Hematopoietic multipotent progenitor cell treated with erythropoietin and hydrocortisone succinate and interleukin-3 and kit ligand, for 8 days (in vitro differentiated cells): ENCODE data around the gene KRT33A.
"Not testable (repeated sequence)": the region's sequence is repeated elsewhere in the genome, so short reads cannot be mapped to it uniquely, and the experiment has no call there.

Experiments
- DNase-seq: peaks from one replicate; pipeline ENCODE4 v3.0.0-alpha.2; 2015

Gene KRT33A

DNA sequence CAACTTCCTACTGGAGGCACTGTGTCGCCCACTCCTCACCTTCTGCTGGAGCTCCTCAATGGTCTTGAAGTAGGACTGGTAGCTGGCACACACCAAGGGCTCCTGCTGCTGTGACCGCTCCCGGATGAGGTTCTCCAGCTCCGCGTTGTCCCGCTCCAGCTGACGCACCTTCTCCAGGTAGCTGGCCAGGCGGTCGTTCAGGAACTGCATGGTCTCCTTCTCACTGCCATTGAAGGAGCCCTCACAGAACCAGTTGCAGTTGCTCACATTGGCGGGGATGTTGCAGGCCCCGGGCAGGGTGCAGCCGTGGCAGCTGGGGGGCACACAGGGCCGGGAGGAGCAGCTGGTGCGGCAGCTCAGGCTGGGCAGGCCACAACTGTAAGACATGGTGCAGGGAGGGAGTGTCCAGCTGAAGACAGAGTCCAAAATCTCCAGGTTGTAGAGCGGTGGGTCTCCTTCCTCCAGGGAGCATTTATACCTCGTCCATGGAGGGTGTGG, at the start of gene KRT33A:
Gene KRT33A, minus strand, starts transcription at position 448 of the 498 bp plus-strand sequence. Its CDS starts 61 bp downstream, at position 387.
- not testable (repeated sequence) for DNase-seq

DNA sequence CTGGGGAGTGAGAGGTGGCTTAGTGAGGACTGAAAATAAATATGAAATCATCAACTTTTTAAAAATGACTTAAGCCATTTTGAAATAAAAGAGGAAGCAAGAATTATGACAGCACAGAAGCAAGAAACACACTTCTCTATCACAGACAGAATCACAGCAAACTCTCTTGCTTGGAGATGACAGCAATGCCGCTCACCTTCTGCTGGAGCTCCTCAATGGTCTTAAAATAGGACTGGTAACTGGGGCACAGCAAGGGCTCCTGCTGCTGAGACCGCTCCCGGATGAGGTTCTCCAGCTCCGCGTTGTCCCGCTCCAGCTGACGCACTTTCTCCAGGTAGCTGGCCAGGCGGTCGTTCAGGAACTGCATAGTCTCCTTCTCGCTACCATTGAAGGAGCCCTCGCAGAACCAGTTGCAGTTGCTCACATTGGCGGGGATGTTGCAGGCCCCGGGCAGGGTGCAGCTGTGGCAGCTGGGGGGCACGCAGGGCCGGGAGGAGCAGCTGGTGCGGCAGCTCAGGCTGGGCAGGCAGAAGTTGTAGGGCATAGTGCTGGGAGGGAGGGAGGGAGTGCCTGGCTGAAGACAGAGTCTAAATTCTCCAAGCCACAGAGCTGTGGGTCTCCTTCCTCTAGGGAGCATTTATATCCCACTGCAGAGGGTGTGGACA, 46.5 kb upstream of the KRT33A start, which contains the start of gene KRT31:
Gene KRT31, minus strand, starts transcription at position 613 of the 665 bp plus-strand sequence. Its CDS starts 69 bp downstream, at position 544.
- DNase-seq: no peak

DNA sequence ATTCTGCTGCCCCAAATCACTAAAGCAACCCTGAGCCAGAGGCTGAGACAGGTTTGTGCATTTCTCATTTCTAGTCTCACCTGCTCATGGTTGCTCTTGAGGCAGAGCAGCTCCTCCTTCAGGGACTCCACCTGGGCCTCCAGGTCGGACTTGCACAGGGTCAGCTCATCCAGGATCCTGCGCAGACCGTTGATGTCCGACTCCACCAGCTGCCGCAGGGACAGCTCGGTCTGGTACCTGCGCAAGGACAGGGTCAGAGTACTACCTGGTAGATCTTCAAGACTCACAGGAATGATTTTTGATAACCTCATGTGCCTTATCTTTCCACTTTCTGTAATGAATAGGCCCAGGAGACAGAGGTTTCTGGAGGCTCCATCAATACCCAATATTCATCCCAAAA, 45.7 kb upstream of the KRT33A start:
- DNase-seq: no peak

DNA sequence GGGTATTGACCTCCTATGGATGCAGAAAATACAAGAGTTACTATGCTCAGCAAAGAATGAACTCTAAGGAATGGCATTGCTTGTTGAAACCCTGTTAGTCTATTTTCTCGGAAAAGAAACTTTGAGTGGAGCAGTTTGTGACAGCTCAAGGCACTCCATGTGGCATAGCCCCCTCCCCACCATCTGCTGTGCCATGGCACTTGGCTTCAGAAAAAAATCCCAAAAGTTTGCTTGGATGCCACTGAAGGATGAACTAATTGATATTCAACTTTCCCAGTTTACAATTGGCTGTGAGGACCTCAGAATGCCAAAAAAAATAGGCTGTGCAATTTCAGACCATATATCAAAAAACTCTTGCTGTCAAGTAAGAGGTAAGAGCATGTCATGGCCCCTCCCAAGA, 45.0 kb upstream of the KRT33A start:
- no peak for DNase-seq

DNA sequence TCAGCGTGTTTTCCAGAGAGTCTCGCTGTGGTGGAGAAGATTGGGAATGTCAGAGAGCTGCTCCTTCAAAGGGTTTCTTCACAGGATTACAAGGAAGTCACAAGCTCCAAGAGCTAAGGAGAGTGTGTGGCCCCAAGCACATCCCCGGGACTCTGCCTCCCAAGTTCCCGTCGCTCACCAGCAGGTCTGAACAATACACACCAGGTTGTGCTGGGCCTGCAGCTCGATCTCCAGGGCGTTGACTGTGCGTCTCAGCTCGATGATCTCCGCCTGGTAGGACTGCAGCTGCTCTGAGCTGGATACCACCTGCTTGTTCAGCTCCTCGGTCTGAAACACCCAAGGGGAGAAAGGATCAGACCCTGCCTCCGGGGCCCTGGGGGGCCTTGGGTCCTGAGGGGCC, 44.4 kb upstream of the KRT33A start:
- DNase-seq: not testable (repeated sequence)

DNA sequence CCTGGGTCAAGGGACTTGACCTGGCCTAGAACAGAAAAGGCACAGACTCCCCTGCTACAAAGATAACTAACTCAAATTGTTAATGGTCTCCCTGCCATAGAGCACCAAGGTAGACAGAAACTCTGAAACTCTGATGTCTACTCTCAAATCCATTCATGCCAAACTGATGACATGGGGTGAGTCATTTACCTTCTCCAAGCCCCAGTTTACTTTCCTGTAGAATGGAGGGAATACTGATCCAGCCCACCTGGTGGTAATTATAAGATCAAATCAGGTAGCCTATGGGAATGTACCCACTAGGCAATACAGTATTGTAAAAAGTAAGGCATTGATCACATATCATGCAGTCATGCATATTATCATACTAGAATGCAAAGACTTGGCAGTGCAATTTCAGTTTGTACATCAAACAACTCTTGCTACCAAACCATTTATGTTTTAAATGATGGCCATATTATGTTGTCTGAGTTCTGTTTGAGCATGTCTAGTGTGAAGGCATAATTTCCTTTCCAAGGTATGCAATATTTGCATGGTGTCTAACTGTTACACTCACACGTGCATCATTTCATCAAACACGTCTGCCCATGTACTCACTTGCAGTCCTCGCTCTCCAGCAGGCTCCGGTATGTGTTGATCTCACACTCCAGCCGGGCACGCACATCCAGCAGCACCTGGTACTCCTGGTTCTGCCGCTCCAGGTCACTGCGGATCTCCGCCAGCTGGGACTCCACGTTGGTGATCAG, 43.8 kb upstream of the KRT33A start:
- no peak for DNase-seq

DNA sequence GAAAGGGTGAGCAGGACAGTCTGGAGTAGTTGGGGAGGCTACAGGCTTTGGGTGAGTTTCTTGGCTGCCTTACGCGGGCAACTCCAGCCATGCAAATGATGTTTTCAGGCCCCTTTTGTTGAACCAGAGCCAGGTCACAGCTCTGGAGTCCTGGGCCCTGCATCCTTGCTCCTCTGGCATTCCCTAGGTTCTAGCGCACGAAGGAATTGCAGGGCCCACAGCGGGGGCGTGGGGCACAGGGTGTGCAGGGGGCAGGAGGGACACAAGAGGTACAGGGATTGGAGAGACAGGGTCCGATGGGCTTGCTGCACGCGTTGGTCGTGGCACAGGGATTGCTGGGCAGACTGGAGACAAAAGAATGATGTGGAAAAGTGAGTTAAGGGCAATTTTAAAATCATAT, 43.2 kb upstream of the KRT33A start:
- DNase-seq: no peak

DNA sequence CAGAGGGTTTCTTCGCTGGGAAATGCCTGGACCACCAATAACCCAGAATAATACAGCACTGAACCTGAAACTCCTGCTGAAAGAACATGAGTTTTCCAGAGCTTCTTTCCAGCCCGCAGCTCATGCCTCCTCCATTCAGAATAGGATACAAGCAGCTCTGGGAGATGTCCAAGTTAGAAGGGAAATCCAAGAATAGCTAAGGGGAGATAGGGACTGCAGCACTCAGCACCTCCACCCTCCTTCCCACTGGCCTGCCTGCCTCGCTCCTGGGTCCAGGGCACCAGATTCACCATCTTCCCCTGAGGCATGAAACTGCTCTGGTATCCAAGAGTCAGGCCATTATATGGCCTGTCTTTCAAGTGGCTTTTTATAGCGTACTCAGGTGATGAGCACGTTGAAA, 42.7 kb upstream of the KRT33A start:
- DNase-seq: no peak

DNA sequence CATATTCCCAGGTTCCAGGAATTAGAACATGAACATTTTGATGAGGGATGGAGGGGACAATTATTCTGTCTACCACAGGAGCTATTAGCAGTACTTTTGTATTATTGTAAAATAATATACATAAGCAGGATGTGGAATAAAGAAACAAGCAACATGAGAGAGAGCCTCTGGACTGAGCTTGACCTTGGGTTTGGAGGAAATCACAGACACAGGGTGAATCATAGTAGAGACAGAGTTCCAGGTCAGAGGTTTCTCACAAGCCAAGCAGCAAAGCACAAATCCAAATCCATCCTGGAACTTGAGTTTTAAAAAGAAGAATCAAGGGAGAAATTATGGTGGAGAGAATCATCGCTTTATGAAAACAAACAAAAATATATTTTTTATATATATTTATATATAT, 41.6 kb upstream of the KRT33A start:
- DNase-seq: no peak

DNA sequence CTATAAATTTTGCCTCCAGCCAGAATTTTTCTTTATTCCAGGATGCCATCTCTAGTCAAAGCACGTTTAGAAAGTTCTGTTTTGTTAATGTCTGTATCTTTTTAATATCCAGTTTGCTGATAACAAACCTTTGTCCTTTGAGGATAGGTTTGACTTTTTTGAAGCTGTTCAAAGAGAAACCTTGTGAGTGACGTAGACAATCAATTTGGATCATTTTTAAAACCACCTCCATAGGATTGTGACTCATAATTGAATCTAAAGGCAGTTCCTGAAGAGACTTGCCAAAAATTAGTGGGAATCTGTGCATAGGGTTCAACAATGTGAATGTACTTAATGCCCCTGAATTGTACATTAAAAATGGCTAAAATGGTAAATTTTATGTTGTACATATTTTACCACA, 40.9 kb upstream of the KRT33A start:
- DNase-seq: no peak

DNA sequence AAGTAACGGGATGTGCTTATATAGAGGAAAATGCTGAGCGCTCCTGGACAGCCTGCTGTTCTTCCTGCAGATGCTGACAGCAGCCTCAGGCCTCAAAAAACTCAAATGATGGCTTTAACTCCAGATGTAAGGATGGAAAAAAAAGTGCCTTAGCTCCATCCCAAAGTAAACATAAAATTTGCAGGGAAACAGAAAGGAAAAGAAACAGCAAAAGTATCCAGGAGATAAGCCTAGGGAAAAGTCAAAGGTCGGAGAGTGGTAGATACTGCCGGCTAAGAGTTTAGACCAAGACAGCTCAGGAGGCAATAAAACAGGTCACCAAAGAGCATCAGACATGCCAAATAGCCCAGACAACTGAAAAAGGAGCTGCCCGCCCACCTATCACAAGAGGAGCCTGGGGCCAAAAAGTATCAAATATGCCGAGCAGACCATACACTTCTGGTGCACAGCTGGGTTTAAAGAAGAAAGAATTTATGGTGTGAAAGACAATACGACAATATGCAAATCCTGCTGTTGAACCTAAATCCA, 39.8 kb upstream of the KRT33A start:
- no peak for DNase-seq

DNA sequence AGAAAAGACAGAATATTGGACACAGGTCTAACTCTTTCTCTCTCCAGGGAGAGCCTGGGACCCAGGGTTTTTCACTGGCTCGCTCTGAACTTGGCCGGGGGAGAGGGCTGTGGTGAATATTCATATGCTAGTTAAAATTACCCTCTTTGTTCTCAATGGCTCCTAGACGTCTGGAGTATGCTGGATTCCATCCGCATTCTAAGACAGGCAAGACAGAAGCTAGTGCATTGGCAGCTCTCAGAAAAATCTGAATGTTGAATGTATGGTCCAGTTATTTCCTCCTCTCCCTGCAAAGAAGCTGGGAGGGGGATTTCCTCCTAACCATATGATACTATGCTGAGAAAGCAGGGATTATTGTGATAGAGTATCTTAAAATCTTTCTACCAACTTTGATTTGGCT, 37.0 kb upstream of the KRT33A start:
- no peak for DNase-seq

DNA sequence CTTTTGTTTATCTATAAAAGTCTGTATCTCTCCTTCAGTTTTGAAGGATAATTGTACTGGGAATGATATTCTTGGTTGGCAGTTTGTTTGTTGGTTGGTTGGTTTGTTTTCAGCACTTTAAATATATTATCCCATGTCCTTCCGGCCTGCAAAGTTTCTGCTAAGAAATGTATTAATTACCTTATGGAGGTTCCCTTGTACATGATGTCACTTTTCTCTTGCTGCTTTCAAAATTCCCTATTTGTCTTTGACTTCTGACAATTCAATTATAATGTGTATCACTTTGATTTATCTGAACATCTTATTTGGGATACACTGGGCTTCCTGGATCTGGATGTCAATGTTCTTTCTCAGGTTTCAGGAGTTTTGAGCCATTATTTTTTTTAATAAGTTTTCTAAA, 35.6 kb upstream of the KRT33A start:
- no peak for DNase-seq

DNA sequence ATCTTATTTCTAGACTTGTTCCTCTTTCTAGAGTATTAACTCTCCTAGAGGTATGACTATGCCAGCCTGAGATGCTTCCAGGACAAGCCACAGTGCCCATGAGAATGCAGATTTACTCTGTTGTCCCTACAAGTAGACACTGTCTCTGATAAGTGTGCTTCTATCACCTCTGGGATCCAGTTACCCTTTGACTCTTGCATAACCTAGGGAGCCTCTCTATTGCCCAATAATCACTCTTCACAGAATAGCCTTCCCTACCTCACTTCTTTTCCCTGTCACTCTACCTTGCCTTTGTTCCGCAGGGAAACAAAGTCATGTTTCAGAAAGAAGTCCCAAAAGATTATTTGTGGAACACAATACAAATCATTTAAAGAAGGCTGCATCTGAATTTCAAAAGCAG, 33.1 kb upstream of the KRT33A start:
- DNase-seq: no peak

DNA sequence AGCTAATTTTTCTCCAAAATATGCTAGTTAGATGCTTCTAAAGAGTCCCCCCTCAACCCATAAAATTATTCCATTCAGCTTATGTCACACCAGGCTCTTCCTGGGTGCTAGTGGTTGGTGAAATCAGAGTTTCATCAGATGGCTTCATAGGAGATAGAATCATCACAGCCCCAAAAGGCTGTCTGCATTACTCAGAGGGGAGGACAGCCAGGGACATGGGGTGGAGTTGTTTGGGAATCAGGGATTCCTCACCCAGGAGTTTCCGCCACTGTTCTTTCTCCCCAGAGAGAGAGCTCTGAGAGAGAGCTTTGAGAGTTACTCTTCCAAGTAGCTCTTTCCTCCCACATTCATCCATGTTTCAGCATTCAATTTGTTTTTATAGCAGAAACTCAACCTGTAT, 31.8 kb upstream of the KRT33A start:
- DNase-seq: no peak

DNA sequence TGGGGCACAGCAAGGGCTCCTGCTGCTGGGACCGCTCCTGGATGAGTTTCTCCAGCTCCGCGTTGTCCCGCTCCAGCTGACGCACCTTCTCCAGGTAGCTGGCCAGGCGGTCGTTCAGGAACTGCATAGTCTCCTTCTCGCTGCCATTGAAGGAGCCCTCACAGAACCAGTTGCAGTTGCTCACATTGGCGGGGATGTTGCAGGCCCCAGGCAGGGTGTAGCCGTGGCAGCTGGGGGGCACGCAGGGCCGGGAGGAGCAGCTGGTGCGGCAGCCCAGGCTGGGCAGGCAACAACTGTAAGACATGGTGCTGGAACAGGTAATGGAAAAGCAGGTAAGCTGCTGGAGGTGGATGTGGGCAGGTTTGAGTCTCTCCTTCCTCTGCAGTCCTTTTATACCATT, 31.3 kb upstream of the KRT33A start, which contains the start of gene KRT34:
Gene KRT34, minus strand, starts transcription at position 364 of the 400 bp plus-strand sequence. Its CDS starts 60 bp downstream, at position 304.
- not testable (repeated sequence) for DNase-seq

DNA sequence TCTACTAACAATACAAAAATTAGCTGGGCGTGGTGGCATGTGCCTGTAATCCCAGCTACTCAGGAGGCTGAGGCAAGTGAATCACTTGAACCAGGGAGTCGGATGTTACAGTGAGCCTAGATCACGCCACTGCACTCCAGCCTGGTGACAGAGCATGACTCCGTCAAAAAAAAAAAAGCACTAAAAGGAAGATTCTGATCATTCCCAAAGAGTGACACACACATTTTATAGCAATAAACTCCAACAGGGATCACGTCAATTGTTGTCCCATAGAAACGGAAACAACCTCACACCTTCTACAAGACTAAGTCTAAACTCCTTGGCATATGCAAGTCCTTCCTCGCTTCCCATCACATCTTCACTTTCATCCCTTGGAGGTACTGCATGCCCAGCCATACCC, 29.5 kb upstream of the KRT33A start:
- DNase-seq: not testable (repeated sequence)

DNA sequence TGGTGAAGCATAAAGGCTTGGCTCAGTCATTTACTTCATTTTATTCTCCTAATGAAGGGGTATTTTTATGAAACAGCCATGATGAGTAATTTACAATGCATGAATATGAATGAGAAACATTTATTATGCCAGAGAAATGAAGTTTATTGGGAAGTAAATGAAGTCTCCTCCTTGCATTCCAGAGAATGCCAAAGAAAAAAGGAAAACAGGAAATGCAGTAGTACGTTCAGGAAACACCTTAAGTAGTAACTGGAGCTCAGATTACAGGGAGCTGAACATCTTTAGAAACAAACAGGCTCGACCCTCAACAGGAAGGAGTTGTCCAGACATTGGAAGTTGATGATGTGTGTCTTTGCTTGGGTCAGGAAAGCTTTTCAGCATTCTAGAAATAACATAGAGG, 26.9 kb upstream of the KRT33A start:
- no peak for DNase-seq

DNA sequence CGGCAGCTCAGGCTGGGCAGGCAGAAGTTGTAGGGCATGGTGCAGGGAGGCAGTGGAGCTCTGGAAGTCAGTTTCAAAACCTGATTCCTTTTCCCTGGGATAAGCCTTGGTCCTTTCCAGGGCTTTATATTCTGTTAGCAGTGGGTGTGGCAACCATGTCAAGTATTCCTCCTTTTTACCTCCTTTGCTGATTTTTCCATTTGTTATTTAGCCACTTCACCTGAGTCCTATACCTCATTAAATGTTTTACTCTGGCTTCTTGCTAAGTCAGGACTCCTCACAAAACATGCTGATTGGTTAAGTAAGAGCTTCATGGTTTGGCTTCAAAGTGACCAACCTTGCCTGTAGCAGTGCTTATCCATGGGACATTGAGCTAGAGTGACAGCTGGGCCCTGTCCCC, 19.1 kb upstream of the KRT33A start, which contains the start of gene KRT33B:
Gene KRT33B, minus strand, starts transcription at position 101 of the 400 bp plus-strand sequence. Its CDS starts 63 bp downstream, at position 38.
- DNase-seq: no peak

DNA sequence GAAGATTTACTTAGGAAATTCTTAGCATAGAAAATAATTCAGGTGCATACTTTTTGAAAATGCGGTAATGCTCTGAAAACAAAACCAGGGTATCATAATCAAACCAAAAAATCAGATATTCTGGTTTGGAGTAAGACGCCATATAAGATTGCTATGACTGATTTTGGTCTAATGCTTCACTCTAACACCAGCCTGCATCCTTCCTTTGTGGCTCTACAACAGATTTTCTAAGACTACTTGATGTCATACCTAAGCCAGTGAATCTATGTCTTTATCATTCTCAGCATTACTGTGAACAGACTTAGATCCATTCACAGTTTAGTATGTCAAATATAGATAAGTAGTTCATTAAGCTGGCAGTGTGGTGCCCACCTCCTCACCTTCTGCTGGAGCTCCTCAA, 18.4 kb upstream of the KRT33A start:
- DNase-seq: no peak

DNA sequence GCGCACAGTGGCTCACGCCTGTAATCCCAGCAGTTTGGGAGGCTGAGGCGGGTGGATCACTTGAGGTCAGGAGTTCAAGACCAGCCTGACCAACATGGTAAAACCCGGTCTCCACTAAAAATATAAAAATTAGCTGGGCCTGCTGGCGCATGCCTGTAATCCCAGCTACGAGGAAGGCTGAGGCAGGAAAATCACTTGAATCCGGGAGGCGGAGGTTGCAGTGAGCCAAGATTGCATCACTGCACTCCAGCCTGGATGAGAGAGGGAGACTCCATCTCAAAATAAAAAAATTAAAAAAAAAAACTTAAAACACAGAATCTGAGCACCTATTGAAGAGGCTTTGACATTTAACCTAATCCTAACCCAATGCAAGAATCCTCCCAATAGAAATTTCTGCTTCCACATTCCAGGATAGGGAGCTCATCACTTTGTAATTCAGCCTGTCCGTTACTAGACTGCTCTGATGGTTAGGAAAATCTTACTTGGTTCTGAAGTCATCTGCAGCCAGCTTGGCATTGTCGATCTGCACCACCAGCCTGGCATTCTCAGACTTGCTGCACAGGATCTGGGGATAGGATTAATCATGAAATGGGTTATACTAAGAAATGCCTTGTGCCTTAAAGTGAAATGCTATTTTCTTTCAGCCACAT, 16.9 kb upstream of the KRT33A start:
- DNase-seq: no peak

DNA sequence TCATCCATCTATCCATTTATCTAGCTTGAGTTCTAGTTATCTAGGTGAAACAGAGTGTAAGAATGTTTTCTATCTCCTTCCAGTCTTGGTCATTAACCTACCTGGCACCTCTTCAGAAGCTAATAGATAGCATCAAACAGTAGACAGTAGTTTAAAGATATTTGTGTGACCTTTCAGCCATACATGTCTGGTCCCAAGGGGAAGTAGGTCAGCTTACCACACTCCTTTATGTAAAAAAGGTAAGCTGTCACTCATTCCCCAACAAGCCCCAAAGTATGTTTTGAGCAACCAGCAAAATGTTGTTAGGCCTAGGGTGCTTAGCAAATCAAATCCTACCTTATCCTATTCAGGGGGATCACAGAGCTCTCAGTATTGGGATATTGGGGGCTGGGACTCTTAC, 15.4 kb upstream of the KRT33A start:
- DNase-seq: no peak

DNA sequence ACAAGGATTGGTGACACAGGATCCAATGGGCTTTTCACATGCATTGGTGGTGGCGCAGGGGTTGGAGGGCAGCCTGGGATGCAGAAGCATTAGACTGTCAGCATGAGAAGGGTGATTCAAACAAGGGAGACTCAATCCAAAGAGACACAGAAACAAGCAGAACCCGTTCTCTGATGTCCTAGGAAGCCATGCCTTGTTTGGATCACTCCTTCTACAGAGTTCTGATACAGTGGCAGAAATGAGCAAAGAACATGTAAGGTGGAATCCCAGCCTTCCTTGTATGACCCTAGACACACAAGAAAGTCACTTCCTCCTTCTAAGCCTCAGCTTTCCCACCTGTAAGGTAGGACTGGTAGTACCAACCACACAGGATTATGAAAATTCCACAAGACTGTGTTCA, 13.3 kb upstream of the KRT33A start:
- no peak for DNase-seq
